Activated CD4-positive, CD25-positive, alpha-beta regulatory T cell treated with anti-CD3 and anti-CD28 coated beads, Interleukin-2, amount 50 U/mL, for 16 hours (primary cell): ENCODE measurements around the gene TWF2.

Experiments used
- DNase-seq: peaks from one replicate; pipeline ENCODE4 v3.0.0-alpha.2; 2020; ENCODE audit warnings: low read depth, low spot score

TWF2 gene

GRCh38 chr3:52182196-52182595 lies 56.8 kb downstream of the TWF2 start:
- DNase-seq, result no peak

DNA sequence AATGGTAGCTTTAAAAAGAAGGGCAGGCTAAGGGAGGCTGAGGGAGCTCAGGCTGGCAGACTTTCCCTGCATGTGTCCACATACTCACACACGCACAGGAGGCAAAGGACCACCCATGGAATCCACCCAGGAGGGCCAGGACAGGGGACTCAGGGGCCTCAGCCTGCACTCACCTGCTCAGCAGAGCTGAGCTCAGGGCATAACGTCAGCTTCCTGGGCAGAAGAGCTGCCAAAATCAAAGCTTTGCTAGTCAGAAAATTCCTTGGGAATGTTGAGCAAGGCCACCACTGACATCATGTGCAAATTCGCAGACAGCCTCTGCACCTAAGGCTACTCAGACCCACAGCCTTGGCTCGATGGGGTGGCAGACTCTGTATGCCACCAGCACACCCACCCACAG lies 57.4 kb downstream of the TWF2 start:
- no peak for DNase-seq
